Activated CD4-positive, alpha-beta T cell treated with anti-CD3 and anti-CD28 coated beads for 24 hours (primary cell): ENCODE measurements around the gene CLEC11A.

Experiments used
- DNase-seq, 2 donors: peaks; one replicate each; pipeline ENCODE4 v3.0.0-alpha.2; 2020; ENCODE audit warnings: low read depth in 2 of 2

Gene CLEC11A

GRCh38 chr19:50703915-50704796, 19.0 kb upstream of the CLEC11A start:
- no peak for DNase-seq

- no peak for DNase-seq
These were observed 17.6 kb upstream of the CLEC11A start for GRCh38 chr19:50705422-50706019.

GRCh38 chr19:50706387-50706786, 16.8 kb upstream of the CLEC11A start:
- no peak for DNase-seq

- no peak for DNase-seq
These were observed 14.8 kb upstream of the CLEC11A start for GRCh38 chr19:50708179-50708879.

- DNase-seq: no peak
These were observed 13.1 kb upstream of the CLEC11A start for GRCh38 chr19:50710094-50710493.

- no peak for DNase-seq
These were observed 12.6 kb upstream of the CLEC11A start for GRCh38 chr19:50710612-50711011.

- DNase-seq: no peak
These were observed 12.0 kb upstream of the CLEC11A start for GRCh38 chr19:50711196-50711595.

GRCh38 chr19:50711805-50712204, 11.4 kb upstream of the CLEC11A start:
- no peak for DNase-seq

GRCh38 chr19:50712833-50713232, 10.3 kb upstream of the CLEC11A start:
- no peak for DNase-seq

- DNase-seq: no peak
These were observed 9.5 kb upstream of the CLEC11A start for GRCh38 chr19:50713556-50714236.

GRCh38 chr19:50716178-50717025, 6.8 kb upstream of the CLEC11A start:
- no peak for DNase-seq

- DNase-seq: no peak
These were observed 6.0 kb upstream of the CLEC11A start for GRCh38 chr19:50717026-50717723.

GRCh38 chr19:50717891-50718254, 5.3 kb upstream of the CLEC11A start:
- no peak for DNase-seq

- no peak for DNase-seq
These were observed 4.7 kb upstream of the CLEC11A start for GRCh38 chr19:50718255-50719118.

- no peak for DNase-seq
These were observed 4.1 kb upstream of the CLEC11A start for GRCh38 chr19:50719119-50719435.

GRCh38 chr19:50719566-50719965, 3.6 kb upstream of the CLEC11A start, which contains the start of gene SHANK1:
Gene SHANK1, minus strand, starts transcription at chr19:50719802. Its CDS starts 2,883 bp downstream, at chr19:50716919.
- DNase-seq: no peak

- DNase-seq: no peak
These were observed 2.8 kb upstream of the CLEC11A start for GRCh38 chr19:50720181-50720920.

GRCh38 chr19:50720921-50721381, 2.2 kb upstream of the CLEC11A start:
- no peak for DNase-seq
